ENCODE measurements around the gene DAD1.
A peak's percentile ranks its signal among the peaks of the same experiment; 100 is the strongest.

The DAD1 gene

DNA sequence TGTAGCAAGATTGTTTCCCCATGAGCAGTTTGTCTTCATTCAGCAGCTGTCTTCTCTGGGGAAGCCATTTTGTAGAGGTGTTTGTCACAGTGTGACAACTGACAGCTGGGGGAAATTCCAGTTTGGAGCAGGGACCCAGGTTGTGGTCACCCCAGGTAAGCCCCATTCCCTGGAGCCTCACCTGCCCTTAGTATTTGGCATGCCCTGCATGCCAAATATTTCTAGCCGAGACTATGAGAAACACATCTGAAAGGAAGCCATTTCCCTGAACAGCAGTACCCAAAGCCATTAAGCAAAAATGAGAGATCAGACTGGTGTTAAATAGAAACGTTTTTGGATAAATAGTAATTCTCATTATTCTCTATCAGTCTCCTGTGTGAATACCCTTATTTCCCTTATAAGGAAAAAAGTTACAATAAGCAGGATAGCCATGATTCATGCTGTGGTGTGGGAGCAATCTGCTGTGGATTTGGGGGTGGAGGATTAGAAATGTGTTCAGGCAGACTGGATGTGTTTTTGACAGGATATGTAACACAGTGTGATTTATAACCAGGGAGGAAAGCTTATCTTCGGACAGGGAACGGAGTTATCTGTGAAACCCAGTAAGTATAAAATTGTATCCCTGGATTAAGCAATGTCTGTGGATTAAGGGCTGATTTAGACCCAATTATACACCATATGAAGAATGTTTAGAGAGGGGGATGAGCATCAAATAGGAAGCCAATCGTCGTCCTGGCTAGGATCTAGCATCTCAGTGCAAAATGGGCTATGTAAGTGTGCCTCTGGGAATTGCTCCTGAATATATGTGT lies 68.9 kb downstream of the DAD1 start:
- FAIRE-seq: no peak

DNA sequence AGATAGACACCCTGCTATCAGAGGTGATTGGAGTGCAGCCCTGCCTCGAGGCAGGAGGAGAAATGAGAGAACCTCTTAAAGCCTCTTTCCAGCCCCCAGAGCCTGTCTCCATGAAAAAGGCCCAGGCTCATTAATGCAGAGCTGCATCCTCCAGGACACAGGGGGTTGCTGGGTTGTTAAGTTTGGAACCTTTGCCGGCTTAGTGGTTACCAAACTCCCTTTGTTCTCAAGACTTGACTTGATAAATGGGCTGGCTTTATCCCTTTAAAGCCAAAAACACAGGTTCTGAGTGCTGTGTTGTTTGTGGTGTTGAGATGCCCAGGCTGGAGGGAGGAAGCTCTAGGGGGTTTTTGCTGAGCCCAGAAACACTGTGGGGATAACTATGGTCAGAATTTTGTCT lies 71.0 kb downstream of the DAD1 start:
- DNase-seq (ENCODE audit: low spot score) (no peak), FAIRE-seq (no peak)

More for the DNA sequence above, 68.9 kb downstream of the DAD1 start:
- peak; percentile 22 for DNase-seq (ENCODE audit: low spot score)

DNA sequence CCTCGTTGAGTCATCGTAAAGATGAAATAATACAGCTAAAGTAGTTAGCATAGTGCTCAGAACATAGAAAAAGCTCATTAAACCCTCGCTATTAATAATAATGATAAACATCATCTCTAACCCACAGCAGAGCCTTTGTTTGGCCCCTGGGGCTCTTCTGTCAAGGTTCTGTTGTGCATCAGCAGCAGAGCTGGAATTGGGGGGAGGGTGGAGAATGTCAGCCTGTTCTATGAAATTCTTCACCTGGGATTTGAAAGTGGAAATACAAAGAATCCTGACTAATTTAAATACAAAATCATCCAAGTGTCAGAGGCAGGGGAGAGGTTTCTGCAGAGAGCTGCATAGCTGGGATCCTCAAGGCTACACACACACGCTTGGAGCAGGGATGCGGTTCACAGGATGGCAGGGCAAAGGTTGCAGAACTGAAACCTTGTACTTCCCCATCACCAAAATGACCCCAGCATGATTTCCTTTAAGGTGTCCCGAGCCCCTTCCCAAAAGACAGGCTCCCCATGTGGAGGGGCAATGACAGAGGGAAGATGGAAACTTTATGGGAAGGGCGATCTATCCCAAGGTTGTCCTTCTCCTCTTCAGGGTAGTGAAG lies 71.8 kb downstream of the DAD1 start:
- FAIRE-seq (no peak), DNase-seq (ENCODE audit: low spot score) (no peak)

DNA sequence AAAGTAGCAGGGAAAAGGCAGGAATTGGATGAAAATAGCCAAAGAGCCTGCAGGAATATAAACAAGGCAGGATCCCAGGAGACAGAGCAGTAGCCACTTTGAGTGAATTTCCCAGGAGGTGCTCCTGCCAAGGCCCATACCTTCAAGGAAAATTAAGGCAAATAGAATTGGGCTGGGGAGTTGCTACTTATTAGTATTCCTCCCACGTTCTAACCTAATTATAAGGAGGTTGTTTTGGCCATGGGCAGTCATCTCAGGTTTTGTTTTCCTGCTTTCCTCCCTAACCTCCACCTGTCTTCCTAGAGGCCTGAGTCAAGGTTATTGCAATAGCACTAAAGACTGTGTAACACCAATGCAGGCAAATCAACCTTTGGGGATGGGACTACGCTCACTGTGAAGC lies 73.1 kb downstream of the DAD1 start:
- DNase-seq (ENCODE audit: low spot score) (no peak), FAIRE-seq (no peak)

Measured in RCC 7860 (cell line).